Esophagus muscularis mucosa (tissue), 4 donors: ENCODE data around the gene INSYN2B. TPM values are rescaled to one million over a fixed set of nuclear protein-coding genes. Genes with fewer than 3 reads are reported as not detected.

ENCODE experiments used
- DNase-seq: peaks from one replicate; pipeline ENCODE4 v3.0.0-alpha.2; 2017; ENCODE audit errors: extremely low spot score
- H3K27ac ChIP-seq, 4 donors: fragments of 200-600 bp; sonication (generic); replicated peaks in 1 of 4; 1 replicate in 3 of 4; 2 replicates in 1 of 4; pipeline ENCODE4 v1.5.1; 2016 to 2019; ENCODE audit warnings: mild to moderate bottlenecking in 1 of 4
- H3K27me3 ChIP-seq, 4 donors: fragments of 200-600 bp; sonication (generic); one replicate each; pipeline versions ENCODE4 v1.5.1 to v1.6.0; 2016 to 2019
- H3K36me3 ChIP-seq, 4 donors: fragments of 200-600 bp; sonication (generic); one replicate each; pipeline ENCODE4 v1.5.1; 2016 to 2019
- H3K4me1 ChIP-seq, 4 donors: fragments of 200-600 bp; sonication (generic); one replicate each; pipeline ENCODE4 v1.5.1; 2016 to 2019
- H3K4me3 ChIP-seq, 4 donors: fragments of 200-600 bp; sonication (generic); 1 replicate in 2 of 4; 2 replicates in 2 of 4; pipeline ENCODE4 v1.5.1; 2016 to 2019; ENCODE audit warnings: mild to moderate bottlenecking in 4 of 4, moderate library complexity in 1 of 4
- H3K9me3 ChIP-seq, 4 donors: fragments of 200-600 bp; sonication (generic); 1 replicate in 3 of 4; 2 replicates in 1 of 4; pipeline ENCODE4 v1.5.1; 2016 to 2019
- EP300 ChIP-seq: sonication (generic); formaldehyde crosslinking; IDR thresholded peaks from one replicate; pipeline ENCODE4 v1.6.1; 2017; ENCODE audit warnings: antibody characterized with exemption
- POLR2A ChIP-seq: fragments of 450-650 bp; IDR thresholded peaks from one replicate; pipeline ENCODE4 v1.6.1; 2017; ENCODE audit warnings: antibody characterized with exemption, moderate library complexity, mild to moderate bottlenecking, low read depth
- POLR2AphosphoS5 ChIP-seq, 2 donors: sonication (generic); formaldehyde crosslinking; IDR thresholded peaks; one replicate each; pipeline ENCODE4 v1.6.1; 2017; ENCODE audit warnings: antibody characterized with exemption in 2 of 2
- WGBS: methylation state at CpG from one replicate; pipeline ENCODE4 v1.1.5; 2018; 5-methylcytosine and 5-hydroxymethylcytosine counted together
- intact Hi-C: fragments of 100-400 bp; cut with DNase I; formaldehyde crosslinking; loops from one replicate; pipeline ENCODE4 v1.15.1; 2023
- total RNA-seq, 4 donors: library from RNA; depleted of rRNA; stranded (reverse); fragments of >200 nt; gene quantifications; one replicate each; pipeline versions ENCODE4 v1.1.0 to v1.2.1, GENCODE V29; 2016
- TF ChIP-seq, protein P1 (sequence below), 3 experiments: fragments of 200-600 bp in 2 of 3; fragments of 450-650 bp in 1 of 3; sonication (generic) in 2 of 3; IDR thresholded peaks; one replicate each; pipeline ENCODE4 v1.5.1; 2017 to 2019; ENCODE audit warnings: antibody characterized with exemption in 3 of 3, mild to moderate bottlenecking in 2 of 3, moderate library complexity in 1 of 3

Gene INSYN2B
- total RNA-seq, 4 donors from 2014 or later: not detected

DNA sequence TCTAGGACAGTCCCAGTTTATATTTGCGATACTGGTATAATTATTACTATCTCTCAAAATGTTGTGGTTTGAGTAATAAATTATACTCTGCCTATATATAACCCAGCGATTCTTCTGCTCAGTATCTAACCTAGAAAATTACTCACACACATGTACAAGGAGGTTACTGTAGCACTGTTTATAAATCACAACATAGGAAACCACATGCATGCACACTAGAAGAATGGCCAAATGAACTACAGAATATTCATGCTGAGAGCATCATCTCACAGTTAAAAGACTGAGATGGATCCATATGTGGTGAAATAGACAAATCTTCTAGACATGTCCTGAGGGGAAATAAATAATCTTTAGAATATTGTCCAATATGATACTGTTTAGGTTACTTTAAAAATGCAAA is 62.1 kb downstream of the INSYN2B start:
- DNase-seq: no peak
- Histone ChIP-seq H3K27ac (no peak overlapping the region), H3K4me3 (no peak overlapping the region), H3K36me3 (no peaks in the 10 kb centered on the region), H3K27me3 (no peaks in the 10 kb centered on the region), H3K4me1 (no peaks in the 10 kb centered on the region), H3K9me3 (no peaks in the 10 kb centered on the region)
- 77% methylated on average over 2 of the region's 2 CpGs for WGBS
- TF ChIP-seq, protein P1, sequence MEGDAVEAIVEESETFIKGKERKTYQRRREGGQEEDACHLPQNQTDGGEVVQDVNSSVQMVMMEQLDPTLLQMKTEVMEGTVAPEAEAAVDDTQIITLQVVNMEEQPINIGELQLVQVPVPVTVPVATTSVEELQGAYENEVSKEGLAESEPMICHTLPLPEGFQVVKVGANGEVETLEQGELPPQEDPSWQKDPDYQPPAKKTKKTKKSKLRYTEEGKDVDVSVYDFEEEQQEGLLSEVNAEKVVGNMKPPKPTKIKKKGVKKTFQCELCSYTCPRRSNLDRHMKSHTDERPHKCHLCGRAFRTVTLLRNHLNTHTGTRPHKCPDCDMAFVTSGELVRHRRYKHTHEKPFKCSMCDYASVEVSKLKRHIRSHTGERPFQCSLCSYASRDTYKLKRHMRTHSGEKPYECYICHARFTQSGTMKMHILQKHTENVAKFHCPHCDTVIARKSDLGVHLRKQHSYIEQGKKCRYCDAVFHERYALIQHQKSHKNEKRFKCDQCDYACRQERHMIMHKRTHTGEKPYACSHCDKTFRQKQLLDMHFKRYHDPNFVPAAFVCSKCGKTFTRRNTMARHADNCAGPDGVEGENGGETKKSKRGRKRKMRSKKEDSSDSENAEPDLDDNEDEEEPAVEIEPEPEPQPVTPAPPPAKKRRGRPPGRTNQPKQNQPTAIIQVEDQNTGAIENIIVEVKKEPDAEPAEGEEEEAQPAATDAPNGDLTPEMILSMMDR (IDR thresholded peaks at IDR 0.05): no peak
- TF ChIP-seq POLR2A (no peak), EP300 (no peak), POLR2AphosphoS5 (IDR thresholded peaks at IDR 0.05) (no peak)
- intact Hi-C loops: no loop called here

DNA sequence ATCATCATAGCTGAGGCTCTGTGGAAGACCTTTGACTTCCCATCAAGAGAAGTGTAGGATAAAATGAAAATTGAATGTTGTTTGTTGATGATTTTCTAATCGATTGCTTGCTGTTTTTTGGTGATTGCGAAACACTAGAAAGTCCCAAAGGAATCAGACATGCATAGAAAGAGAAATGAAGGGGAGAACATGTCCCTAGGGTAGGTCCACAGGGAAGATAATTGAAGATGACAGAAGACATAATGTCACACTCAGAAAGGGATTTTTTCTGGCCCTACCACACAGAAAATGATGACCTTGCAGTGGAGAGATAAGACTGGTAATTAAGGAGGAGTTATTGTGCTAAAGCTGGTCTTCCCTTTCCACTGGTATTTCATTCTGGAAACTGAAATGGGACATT is 62.8 kb downstream of the INSYN2B start:
- Histone ChIP-seq H3K4me3 (no peak overlapping the region), H3K27ac (no peak overlapping the region), H3K9me3 (no peaks in the 10 kb centered on the region), H3K36me3 (no peaks in the 10 kb centered on the region), H3K27me3 (no peaks in the 10 kb centered on the region), H3K4me1 (no peaks in the 10 kb centered on the region)
- intact Hi-C loops: no loop called here
- 87% methylated on average over 2 of the region's 2 CpGs for WGBS
- DNase-seq: no peak
- TF ChIP-seq EP300 (no peak), POLR2AphosphoS5 (IDR thresholded peaks at IDR 0.05) (no peak), POLR2A (no peak)
- TF ChIP-seq, protein P1 (IDR thresholded peaks at IDR 0.05): no peak

DNA sequence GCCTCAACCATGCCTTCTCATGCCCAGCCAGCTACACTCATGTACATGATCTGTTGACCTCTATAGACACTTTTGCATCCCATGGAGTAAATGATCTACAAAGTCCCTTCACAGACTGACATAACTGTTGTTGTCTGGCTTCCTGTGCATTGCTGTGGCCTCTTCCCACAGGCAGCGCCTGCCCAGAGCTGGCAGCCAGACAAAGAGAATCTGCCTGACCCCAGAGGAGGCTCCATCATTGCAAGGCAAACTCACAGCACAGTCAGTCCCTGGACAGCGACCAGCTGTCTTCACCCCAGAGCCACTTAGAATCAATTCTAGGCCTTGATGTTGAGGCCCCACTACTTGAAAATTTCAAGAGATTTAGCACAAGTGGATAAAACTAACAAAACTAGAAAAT is 65.5 kb downstream of the INSYN2B start:
- no peaks in the 10 kb centered on the region for H3K4me1 ChIP-seq
- no peak overlapping the region for H3K27ac ChIP-seq
- DNase-seq: no peak
- H3K4me3 ChIP-seq: no peak overlapping the region
- no peaks in the 10 kb centered on the region for H3K27me3 ChIP-seq
- H3K36me3 ChIP-seq: no peaks in the 10 kb centered on the region
- no peaks in the 10 kb centered on the region for H3K9me3 ChIP-seq
- intact Hi-C loops: no loop called here
- WGBS: 44% methylated on average over 2 of the region's 2 CpGs
- TF ChIP-seq POLR2AphosphoS5 (IDR thresholded peaks at IDR 0.05): no peak
- TF ChIP-seq, protein P1 (IDR thresholded peaks at IDR 0.05): no peak
- no peak for TF ChIP-seq EP300
- TF ChIP-seq POLR2A: no peak

DNA sequence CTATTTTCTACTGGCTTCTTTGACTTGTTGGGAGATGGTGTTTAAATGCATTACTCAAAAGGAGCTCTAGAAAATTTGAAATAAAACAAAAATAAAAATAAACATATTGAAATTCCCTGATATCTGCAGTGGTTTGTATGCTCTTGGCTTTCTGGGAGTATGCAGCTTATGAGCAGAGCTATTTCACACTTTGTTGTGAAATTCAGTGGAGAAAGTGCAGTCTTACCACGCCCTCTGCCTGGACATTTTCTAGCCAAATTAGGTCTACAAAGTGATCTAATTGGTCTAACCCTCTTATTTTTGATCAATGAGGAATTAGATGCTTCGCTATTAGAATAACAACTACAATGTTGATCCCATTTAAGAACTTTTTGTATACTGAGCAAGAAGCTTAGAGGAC is 66.8 kb downstream of the INSYN2B start:
- Histone ChIP-seq H3K27me3 (no peaks in the 10 kb centered on the region), H3K4me1 (no peaks in the 10 kb centered on the region), H3K9me3 (no peaks in the 10 kb centered on the region), H3K36me3 (no peaks in the 10 kb centered on the region), H3K4me3 (no peak overlapping the region), H3K27ac (no peak overlapping the region)
- intact Hi-C loops: no loop called here
- 83% methylated on average over 2 of the region's 2 CpGs for WGBS
- TF ChIP-seq POLR2AphosphoS5 (IDR thresholded peaks at IDR 0.05) (no peak), POLR2A (no peak)
- TF ChIP-seq, protein P1 (IDR thresholded peaks at IDR 0.05): no peak
- DNase-seq: no peak

DNA sequence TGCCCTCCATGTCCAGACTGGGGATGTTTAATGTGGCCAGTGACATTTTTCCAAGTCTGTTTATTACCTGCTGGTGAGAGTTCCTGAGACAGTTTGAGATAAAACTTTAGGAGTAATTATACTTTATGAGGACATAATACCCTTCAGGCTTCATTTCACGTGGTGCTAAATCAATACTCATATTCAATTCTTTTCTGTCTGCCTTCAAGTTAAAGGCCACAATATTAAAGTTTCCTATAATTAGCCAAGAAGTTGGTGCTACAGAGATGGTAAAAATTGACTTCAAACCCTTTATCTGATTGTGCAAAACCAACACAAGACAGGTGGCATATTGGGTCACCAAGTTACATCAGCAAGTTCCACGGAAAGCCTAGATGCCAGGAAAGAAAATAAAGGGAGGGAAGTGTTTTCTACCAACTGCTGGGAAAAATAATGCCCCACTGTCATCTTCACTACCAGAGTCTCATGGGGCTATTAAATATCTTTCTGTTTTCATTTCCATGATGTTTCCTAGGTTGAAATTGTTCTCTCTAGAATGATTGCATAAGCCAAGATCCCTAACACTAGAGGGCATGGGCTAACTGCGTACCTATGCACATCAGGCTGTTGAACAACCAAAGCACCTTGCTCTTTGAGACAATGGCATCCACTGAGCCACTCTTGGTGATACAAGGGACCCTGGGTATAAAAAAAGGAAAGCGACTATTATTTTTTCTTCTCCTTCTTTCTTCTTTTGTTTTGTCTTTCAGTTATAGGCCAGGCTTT is 68.7 kb downstream of the INSYN2B start:
- Histone ChIP-seq H3K27ac (no peak overlapping the region), H3K9me3 (no peaks in the 10 kb centered on the region), H3K36me3 (no peaks in the 10 kb centered on the region), H3K27me3 (no peaks in the 10 kb centered on the region), H3K4me3 (no peak overlapping the region), H3K4me1 (no peaks in the 10 kb centered on the region)
- TF ChIP-seq, protein P1 (IDR thresholded peaks at IDR 0.05): no peak
- TF ChIP-seq POLR2A (no peak), EP300 (no peak), POLR2AphosphoS5 (IDR thresholded peaks at IDR 0.05) (no peak)
- no peak for DNase-seq
- intact Hi-C loops: no loop called here
- WGBS: 91% methylated on average over 4 of the region's 4 CpGs
